Hepatocyte (in vitro differentiated cells): ENCODE measurements around the gene XRCC5. TPM values are rescaled to one million over a fixed set of nuclear protein-coding genes. Genes with fewer than 3 reads are reported as not detected.

Experiments
- DNase-seq: peaks from one replicate; pipeline ENCODE4 v3.0.0-alpha.2; 2016; ENCODE audit warnings: low spot score
- H2AFZ ChIP-seq: fragments of 200-600 bp; sonication (generic); 2 replicates; pipeline ENCODE4 v1.6.0; 2016; ENCODE audit warnings: antibody characterized with exemption, mild to moderate bottlenecking
- H3K27ac ChIP-seq: fragments of 200-600 bp; sonication (generic); 2 replicates; pipeline ENCODE4 v1.5.1; 2016; ENCODE audit warnings: mild to moderate bottlenecking
- H3K27me3 ChIP-seq: fragments of 200-600 bp; sonication (generic); 2 replicates; pipeline ENCODE4 v1.6.1; 2016
- H3K36me3 ChIP-seq: fragments of 200-600 bp; sonication (generic); replicated peaks from 2 replicates; pipeline ENCODE4 v1.5.1; 2016; ENCODE audit warnings: low read depth; ENCODE audit not compliant: insufficient read depth
- H3K4me1 ChIP-seq: fragments of 200-600 bp; sonication (generic); 2 replicates; pipeline ENCODE4 v1.5.1; 2016; ENCODE audit warnings: mild to moderate bottlenecking, moderate library complexity; ENCODE audit not compliant: insufficient read depth
- H3K4me2 ChIP-seq: fragments of 200-600 bp; sonication (generic); 2 replicates; pipeline ENCODE4 v1.6.0; 2016
- H3K4me3 ChIP-seq: fragments of 200-600 bp; sonication (generic); 2 replicates; pipeline ENCODE4 v1.5.1; 2016; ENCODE audit warnings: mild to moderate bottlenecking
- H3K79me2 ChIP-seq: fragments of 200-600 bp; sonication (generic); 2 replicates; pipeline ENCODE4 v1.6.0; 2017; ENCODE audit warnings: mild to moderate bottlenecking
- H3K9me2 ChIP-seq: fragments of 200-600 bp; sonication (generic); replicated peaks from 2 replicates; pipeline ENCODE4 v1.6.0; 2017; ENCODE audit warnings: mild to moderate bottlenecking; ENCODE audit not compliant: insufficient read depth
- H3K9me3 ChIP-seq: fragments of 200-600 bp; sonication (generic); 2 replicates; pipeline ENCODE4 v1.5.1; 2016; ENCODE audit warnings: low read depth, mild to moderate bottlenecking
- H4K20me1 ChIP-seq: fragments of 200-600 bp; sonication (generic); 2 replicates; pipeline ENCODE4 v1.6.0; 2016; ENCODE audit warnings: mild to moderate bottlenecking; ENCODE audit not compliant: insufficient read depth, poor library complexity, severe bottlenecking
- EZH2 ChIP-seq: fragments of 200-600 bp; sonication (generic); IDR thresholded peaks from 2 replicates; pipeline ENCODE4 v1.6.1; 2016; ENCODE audit warnings: antibody characterized with exemption, mild to moderate bottlenecking, borderline replicate concordance
- EZH2phosphoT487 ChIP-seq: fragments of 200-600 bp; sonication (generic); IDR thresholded peaks from one replicate; pipeline ENCODE4 v1.6.1; 2018; ENCODE audit warnings: antibody characterized with exemption, mild to moderate bottlenecking, low read depth, moderate library complexity; ENCODE audit not compliant: unreplicated experiment, severe bottlenecking
- WGBS: methylation state at CpG from one replicate; pipeline ENCODE4 v1.1.6; 2016; ENCODE audit warnings: low lambda C conversion rate; ENCODE audit errors: missing lambda C conversion rate; 5-methylcytosine and 5-hydroxymethylcytosine counted together
- polyA plus RNA-seq: library from polyadenylated mRNA; unstranded; fragments of >200 nt; fragmentation: Nextera tagmentation; extraction: Ambion mirVana; gene quantifications from 2 replicates; pipeline ENCODE4 v1.2.1, GENCODE V29; 2016
- total RNA-seq: library from RNA; depleted of rRNA; stranded (reverse); fragments of >200 nt; gene quantifications from 2 replicates; pipeline ENCODE4 v1.2.3, GENCODE V29; 2014
- TF ChIP-seq, protein P1 (sequence below): fragments of 200-600 bp; sonication (generic); IDR thresholded peaks from 2 replicates; pipeline ENCODE4 v1.5.1; 2016; ENCODE audit warnings: antibody characterized with exemption, mild to moderate bottlenecking; ENCODE audit not compliant: poor library complexity

The XRCC5 gene
- total and polyA plus RNA-seq, 2 experiments from 2014 or later = 181 to 208 TPM

DNA sequence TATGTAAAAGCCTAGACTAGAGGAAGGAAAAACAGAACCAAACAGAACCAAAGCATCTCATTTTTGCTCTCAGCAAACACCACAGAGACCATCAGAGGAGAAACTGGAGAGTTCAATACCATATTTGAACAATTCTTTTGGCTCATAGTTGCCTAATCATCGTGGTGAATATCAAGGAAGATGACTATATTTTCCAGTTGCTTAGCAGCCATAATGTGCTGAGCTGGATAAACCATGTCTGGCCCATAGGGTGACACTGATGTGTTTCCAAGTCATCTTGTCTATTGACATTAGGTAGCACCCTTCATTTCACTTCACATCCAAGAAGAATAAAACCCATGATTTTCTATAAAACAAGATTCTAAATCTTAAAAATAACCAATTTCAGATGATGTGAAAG, 5.9 kb upstream of the XRCC5 start:
- Histone ChIP-seq H3K4me2 (no peak overlapping the region), H3K4me1 (peaks cover 3% of the 10 kb centered on the region), H3K9me3 (no peaks in the 10 kb centered on the region), H3K27ac (no peak overlapping the region), H4K20me1 (no peaks in the 10 kb centered on the region), H3K27me3 (no peaks in the 10 kb centered on the region), H3K79me2 (no peaks in the 10 kb centered on the region), H3K36me3 (no peaks in the 10 kb centered on the region), H2AFZ (no peak overlapping the region), H3K9me2 (no peaks in the 10 kb centered on the region), H3K4me3 (no peak overlapping the region)
- TF ChIP-seq, protein P1, sequence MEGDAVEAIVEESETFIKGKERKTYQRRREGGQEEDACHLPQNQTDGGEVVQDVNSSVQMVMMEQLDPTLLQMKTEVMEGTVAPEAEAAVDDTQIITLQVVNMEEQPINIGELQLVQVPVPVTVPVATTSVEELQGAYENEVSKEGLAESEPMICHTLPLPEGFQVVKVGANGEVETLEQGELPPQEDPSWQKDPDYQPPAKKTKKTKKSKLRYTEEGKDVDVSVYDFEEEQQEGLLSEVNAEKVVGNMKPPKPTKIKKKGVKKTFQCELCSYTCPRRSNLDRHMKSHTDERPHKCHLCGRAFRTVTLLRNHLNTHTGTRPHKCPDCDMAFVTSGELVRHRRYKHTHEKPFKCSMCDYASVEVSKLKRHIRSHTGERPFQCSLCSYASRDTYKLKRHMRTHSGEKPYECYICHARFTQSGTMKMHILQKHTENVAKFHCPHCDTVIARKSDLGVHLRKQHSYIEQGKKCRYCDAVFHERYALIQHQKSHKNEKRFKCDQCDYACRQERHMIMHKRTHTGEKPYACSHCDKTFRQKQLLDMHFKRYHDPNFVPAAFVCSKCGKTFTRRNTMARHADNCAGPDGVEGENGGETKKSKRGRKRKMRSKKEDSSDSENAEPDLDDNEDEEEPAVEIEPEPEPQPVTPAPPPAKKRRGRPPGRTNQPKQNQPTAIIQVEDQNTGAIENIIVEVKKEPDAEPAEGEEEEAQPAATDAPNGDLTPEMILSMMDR = no peak
- no peak for TF ChIP-seq EZH2
- TF ChIP-seq EZH2phosphoT487 = no peak
- no peak for DNase-seq
- WGBS = 77% methylated on average over 1 of the region's 1 CpG

DNA sequence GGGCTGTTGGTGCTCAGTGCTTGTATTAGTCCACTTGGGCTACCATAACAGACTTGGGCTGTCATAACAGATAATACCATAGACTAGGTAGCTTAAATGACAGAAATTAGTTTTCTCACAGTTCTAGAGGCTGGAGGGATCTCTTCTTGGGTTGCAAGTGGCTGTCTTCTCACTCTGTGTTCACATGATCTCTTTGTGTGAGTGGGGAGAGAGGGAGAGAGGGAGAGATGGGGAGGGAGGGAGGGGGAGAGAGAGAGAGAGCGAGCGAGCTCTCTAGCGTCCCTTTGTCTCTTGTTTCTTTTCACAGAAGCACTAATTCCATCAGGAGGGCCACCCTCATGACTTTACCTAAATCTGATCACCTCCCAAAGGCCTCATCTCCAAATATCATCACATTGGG, 4.5 kb upstream of the XRCC5 start:
- Histone ChIP-seq H3K9me2 (no peaks in the 10 kb centered on the region), H4K20me1 (no peaks in the 10 kb centered on the region), H3K9me3 (no peaks in the 10 kb centered on the region), H3K4me3 (no peak overlapping the region), H3K36me3 (no peaks in the 10 kb centered on the region), H3K4me1 (peaks cover 8% of the 10 kb centered on the region), H2AFZ (no peak overlapping the region), H3K27me3 (no peaks in the 10 kb centered on the region), H3K27ac (no peak overlapping the region), H3K4me2 (no peak overlapping the region), H3K79me2 (peaks cover 4% of the 10 kb centered on the region)
- TF ChIP-seq EZH2 = no peak
- TF ChIP-seq EZH2phosphoT487 = no peak
- TF ChIP-seq, protein P1 = no peak
- DNase-seq = no peak
- 100% methylated on average over 1 of the region's 3 CpGs for WGBS

DNA sequence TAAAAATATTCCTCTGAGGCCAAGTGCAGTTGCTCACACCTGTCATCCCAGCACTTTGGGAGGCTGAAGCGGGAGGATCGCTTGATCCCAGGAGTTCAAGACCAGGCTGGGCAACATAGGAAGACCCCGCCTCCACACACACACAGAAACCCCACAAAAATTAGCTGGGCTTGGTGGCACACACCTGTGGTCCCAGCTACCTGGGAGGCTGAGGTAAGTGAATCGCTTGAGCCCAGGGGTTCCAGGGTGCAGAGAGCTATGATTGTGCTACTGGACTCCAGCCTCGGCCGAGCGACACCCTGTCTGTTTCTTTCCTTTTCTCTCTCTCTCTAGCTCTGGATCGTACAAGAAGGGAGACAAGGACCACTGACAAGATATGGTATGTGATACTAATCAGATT, 1.8 kb upstream of the XRCC5 start:
- no peaks in the 10 kb centered on the region for H3K9me2 ChIP-seq
- H3K4me1 ChIP-seq = peaks cover 19% of the 10 kb centered on the region
- peak overlapping the region; percentile 3 for H2AFZ ChIP-seq
- no peak overlapping the region for H3K4me3 ChIP-seq
- WGBS = 71% methylated on average over 8 of the region's 8 CpGs
- H3K36me3 ChIP-seq = no peaks in the 10 kb centered on the region
- TF ChIP-seq EZH2 (no peak), EZH2phosphoT487 (no peak)
- TF ChIP-seq, protein P1 = no peak
- no peaks in the 10 kb centered on the region for H4K20me1 ChIP-seq
- no peak for DNase-seq
- peaks cover 30% of the 10 kb centered on the region for H3K79me2 ChIP-seq
- H3K4me2 ChIP-seq = peak overlapping the region; percentile 71
- no peaks in the 10 kb centered on the region for H3K27me3 ChIP-seq
- no peaks in the 10 kb centered on the region for H3K9me3 ChIP-seq
- H3K27ac ChIP-seq = peak overlapping the region; percentile 50

DNA sequence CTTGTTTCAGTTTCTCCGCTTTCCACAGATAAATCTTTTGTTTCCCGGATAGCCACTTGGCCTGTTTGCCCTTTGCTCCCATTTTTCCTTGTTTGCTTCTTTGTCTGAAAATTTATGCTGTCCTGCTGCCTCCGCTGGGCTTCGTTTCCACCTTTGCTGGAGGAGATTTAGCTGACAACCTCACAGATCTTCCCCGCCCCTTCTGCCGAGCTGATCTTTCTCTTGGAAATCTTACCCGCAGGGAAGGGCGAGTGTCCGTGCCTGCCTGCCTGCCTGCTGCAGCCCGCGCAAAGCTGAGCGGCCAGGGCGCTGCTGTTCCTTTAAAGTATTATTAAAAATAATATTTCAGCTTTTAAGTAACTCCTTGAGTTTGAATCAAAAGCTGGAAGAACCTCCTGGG, 1.4 kb upstream of the XRCC5 start:
- no peaks in the 10 kb centered on the region for H3K9me3 ChIP-seq
- DNase-seq = peak; percentile 43
- no peaks in the 10 kb centered on the region for H3K9me2 ChIP-seq
- TF ChIP-seq, protein P1 = no peak
- TF ChIP-seq EZH2 = no peak
- TF ChIP-seq EZH2phosphoT487 = no peak
- 23% methylated on average over 13 of the region's 13 CpGs for WGBS
- H3K36me3 ChIP-seq = no peaks in the 10 kb centered on the region
- H2AFZ ChIP-seq = peak overlapping the region; percentile 3
- H3K27me3 ChIP-seq = no peaks in the 10 kb centered on the region
- H3K4me2 ChIP-seq = peak overlapping the region; percentile 71
- peaks cover 35% of the 10 kb centered on the region for H3K79me2 ChIP-seq
- no peaks in the 10 kb centered on the region for H4K20me1 ChIP-seq
- H3K4me3 ChIP-seq = no peak overlapping the region
- H3K4me1 ChIP-seq = peaks cover 19% of the 10 kb centered on the region
- H3K27ac ChIP-seq = peak overlapping the region; percentile 50
